Measurements from ENCODE around the gene ZNF341. TPM values are rescaled to one million over a fixed set of nuclear protein-coding genes. Genes with fewer than 3 reads are reported as not detected.

ZNF341 gene
- total and polyA plus RNA-seq, 9 of the 15 experiments (the other 6 are each of a cell fraction or from before 2014, with no cell fraction given) = 0.08 to 2.6 (median 1.0) TPM

GRCh38 chr20:33719989-33720709 lies 11.6 kb upstream of the ZNF341 start, which contains the start of gene PXMP4 (continued):
- TF ChIP-seq, protein P1, sequence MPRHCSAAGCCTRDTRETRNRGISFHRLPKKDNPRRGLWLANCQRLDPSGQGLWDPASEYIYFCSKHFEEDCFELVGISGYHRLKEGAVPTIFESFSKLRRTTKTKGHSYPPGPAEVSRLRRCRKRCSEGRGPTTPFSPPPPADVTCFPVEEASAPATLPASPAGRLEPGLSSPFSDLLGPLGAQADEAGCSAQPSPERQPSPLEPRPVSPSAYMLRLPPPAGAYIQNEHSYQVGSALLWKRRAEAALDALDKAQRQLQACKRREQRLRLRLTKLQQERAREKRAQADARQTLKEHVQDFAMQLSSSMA (CRISPR knock-in tag; IDR thresholded peaks at IDR 0.05) = no peak
- TF ChIP-seq BCOR (IDR thresholded peaks at IDR 0.05) (no peak), BMI1 (IDR thresholded peaks at IDR 0.05; ENCODE audit: low read length) (no peak), PTBP1 (IDR thresholded peaks at IDR 0.05; ENCODE audit: low read depth, low read length) (no peak), RAD21 (CRISPR knock-in tag; conservative IDR thresholded peaks at IDR 0.05 in 1 of 2, IDR thresholded peaks at IDR 0.05 in 1 of 2) (0 out of 4 replicates have a peak, but pooled peaks of 1 of the 2 experiments have one; percentile 6), SMARCB1 (IDR thresholded peaks at IDR 0.05; ENCODE audit: insufficient read length, low read depth) (no peak), HNRNPUL1 (IDR thresholded peaks at IDR 0.05; ENCODE audit: low read length) (no peak), ZNF324 (CRISPR knock-in tag; IDR thresholded peaks at IDR 0.05) (no peak), RBM22 (IDR thresholded peaks at IDR 0.05; ENCODE audit: low read depth, low read length, poor library complexity, severe bottlenecking) (no peak), CBX3 (IDR thresholded peaks at IDR 0.05; ENCODE audit: borderline replicate concordance in 1 of 2, low read length in 2 of 2) (peak in 1 of 2 experiments; percentile 81; a peak in 1 of 3 replicates), ZNF518B (CRISPR knock-in tag; IDR thresholded peaks at IDR 0.05) (no peak), ZNF282 (CRISPR knock-in tag; IDR thresholded peaks at IDR 0.05) (no peak), PHTF2 (CRISPR knock-in tag; IDR thresholded peaks at IDR 0.05) (no peak), NELFE (IDR thresholded peaks at IDR 0.05; ENCODE audit: insufficient read depth, insufficient read length) (no peak), ZSCAN32 (CRISPR knock-in tag; IDR thresholded peaks at IDR 0.05) (no peak), KDM2B (CRISPR knock-in tag; IDR thresholded peaks at IDR 0.05) (0 out of 2 replicates have a peak, but pooled peaks have one; percentile 47), NCOA1 (IDR thresholded peaks at IDR 0.05; ENCODE audit: low read depth) (no peak), SNAPC5 (CRISPR knock-in tag; IDR thresholded peaks at IDR 0.05) (no peak), MBD2 (IDR thresholded peaks at IDR 0.05; ENCODE audit: borderline replicate concordance, low read depth) (peak; percentile 99)
- TF ChIP-seq, protein P2, sequence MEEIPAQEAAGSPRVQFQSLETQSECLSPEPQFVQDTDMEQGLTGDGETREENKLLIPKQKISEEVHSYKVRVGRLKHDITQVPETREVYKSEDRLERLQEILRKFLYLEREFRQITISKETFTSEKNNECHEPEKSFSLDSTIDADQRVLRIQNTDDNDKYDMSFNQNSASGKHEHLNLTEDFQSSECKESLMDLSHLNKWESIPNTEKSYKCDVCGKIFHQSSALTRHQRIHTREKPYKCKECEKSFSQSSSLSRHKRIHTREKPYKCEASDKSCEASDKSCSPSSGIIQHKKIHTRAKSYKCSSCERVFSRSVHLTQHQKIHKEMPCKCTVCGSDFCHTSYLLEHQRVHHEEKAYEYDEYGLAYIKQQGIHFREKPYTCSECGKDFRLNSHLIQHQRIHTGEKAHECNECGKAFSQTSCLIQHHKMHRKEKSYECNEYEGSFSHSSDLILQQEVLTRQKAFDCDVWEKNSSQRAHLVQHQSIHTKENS (CRISPR knock-in tag; IDR thresholded peaks at IDR 0.05) = no peak

All from K562 (cell line).